GM12874 (cell line): Measurements from ENCODE around the gene TLX3.

Experiments used
- TF ChIP-seq, protein P1 (sequence below): IDR thresholded peaks from 2 replicates; pipeline ENCODE4 v1.5.1; 2011; ENCODE audit warnings: low read depth, mild to moderate bottlenecking, control low read depth, low read length, moderate library complexity; ENCODE audit not compliant: insufficient read depth

The TLX3 gene

DNA sequence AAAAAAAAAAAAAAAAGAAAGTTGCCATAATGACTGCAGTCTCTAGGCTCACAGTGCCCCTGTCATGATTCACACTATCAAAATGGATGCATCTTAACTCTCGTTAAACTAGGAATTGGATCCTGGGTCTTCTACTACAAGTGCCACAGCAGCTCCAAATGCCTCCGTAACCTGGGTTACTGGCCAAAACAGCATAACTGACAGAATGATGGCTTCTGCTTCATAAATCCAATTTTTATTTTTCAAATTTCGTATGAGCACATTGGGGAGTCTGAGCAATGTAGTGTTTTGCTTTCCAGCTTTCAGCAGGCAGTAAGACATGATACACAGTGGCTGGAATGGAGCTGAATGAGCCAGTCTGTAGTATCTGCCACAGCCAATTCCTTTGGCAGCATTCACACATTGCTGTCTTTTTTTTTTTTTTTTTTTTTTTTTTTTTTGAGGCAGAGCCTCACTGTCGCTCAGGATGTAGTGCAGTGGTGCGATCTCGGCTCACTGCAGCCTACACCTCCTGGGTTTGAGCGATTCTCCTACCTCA, 42.6 kb downstream of the TLX3 start:
- TF ChIP-seq, protein P1, sequence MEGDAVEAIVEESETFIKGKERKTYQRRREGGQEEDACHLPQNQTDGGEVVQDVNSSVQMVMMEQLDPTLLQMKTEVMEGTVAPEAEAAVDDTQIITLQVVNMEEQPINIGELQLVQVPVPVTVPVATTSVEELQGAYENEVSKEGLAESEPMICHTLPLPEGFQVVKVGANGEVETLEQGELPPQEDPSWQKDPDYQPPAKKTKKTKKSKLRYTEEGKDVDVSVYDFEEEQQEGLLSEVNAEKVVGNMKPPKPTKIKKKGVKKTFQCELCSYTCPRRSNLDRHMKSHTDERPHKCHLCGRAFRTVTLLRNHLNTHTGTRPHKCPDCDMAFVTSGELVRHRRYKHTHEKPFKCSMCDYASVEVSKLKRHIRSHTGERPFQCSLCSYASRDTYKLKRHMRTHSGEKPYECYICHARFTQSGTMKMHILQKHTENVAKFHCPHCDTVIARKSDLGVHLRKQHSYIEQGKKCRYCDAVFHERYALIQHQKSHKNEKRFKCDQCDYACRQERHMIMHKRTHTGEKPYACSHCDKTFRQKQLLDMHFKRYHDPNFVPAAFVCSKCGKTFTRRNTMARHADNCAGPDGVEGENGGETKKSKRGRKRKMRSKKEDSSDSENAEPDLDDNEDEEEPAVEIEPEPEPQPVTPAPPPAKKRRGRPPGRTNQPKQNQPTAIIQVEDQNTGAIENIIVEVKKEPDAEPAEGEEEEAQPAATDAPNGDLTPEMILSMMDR: no peak

DNA sequence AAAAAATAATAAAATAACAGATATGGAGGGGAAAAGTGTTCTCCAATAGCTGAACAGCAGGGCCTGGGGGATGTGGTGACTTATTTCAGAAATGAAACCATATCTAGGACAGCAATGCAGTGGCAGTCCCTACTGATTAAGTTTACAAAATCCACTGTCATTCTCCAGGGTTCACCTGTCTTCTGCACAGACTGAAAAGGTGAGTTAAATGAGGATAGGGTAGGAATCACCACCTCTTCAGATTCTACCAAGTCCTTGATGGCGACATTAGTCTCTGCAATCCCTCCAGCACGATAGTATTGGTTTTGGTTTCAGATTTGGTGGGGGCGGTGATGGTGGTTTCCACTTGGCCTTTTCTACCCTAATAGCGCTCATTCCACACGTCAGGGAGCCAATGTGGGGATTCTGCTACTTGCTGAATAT, 46.3 kb downstream of the TLX3 start:
- TF ChIP-seq, protein P1: no peak

DNA sequence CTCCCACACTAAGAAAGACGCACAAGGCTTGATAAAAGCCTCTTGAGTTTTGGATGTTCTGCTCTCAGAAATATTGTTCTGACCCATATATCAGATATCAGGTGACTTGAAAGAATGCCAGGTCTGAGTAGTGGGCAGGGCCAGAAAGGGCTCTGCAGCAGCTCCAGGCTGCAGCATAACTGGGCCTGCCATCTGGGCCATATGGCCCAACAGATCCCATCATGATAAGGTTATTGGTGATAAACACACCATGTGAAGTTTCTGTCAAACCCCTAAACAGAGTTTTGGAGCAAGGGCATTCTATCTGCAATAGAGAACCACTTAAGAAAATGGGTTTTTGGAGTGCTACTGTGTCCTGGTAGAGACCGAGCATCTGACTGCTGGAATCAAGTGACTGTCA, 48.8 kb downstream of the TLX3 start:
- TF ChIP-seq, protein P1: no peak
